Measurements from ENCODE around the gene WNK3.

The WNK3 gene

DNA sequence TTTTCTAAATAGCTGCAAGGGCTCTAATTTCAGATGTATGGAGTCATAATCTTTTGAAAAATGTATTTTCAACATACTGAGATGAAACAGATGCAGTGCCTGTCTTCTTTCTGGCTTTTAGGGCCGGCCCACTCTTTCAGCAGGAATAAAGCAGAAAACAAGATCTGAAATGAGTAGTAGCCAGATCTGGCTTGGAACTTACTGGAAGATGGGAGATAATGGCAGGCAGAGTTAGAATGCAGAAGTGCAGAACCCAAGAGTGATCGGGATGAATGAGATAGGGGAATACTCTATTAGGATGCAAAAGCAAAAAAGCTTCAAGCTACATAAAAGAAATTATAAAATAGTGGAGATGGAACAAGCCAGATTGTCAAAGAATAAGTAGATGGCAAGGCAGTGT, 173.4 kb downstream of the WNK3 start:
- H4K8ac ChIP-seq (ENCODE audit: low read length), result no peak overlapping the region
- H3K9me3 ChIP-seq (ENCODE audit: control insufficient read depth, low read length), result no peaks in the 10 kb centered on the region
- H3K27ac ChIP-seq (ENCODE audit: low read length, poor library complexity, severe bottlenecking), result no peak overlapping the region
- 100% methylated on average over 2 of the region's 2 CpGs for WGBS
- H3K4me1 ChIP-seq (ENCODE audit: control insufficient read depth, insufficient read depth, low read depth, low read length), result peaks cover 1% of the 10 kb centered on the region
- H2AFZ ChIP-seq (ENCODE audit: low read depth, low read length), result no peak overlapping the region
- H3K4me3 ChIP-seq (ENCODE audit: insufficient read depth in 1 of 2, low read depth in 1 of 2, low read length in 2 of 2), result no peak overlapping the region
- no peak overlapping the region for H2AK5ac ChIP-seq (ENCODE audit: low read length, severe bottlenecking)
- no peak overlapping the region for H3K23ac ChIP-seq (ENCODE audit: low read length in 2 of 2)
- H3K9ac ChIP-seq (ENCODE audit: low read length), result no peak overlapping the region
- no peak overlapping the region for H4K91ac ChIP-seq (ENCODE audit: low read length)
- H3K4ac ChIP-seq (ENCODE audit: low read depth in 1 of 2, low read length in 2 of 2), result no peak overlapping the region
- no peak overlapping the region for H3K18ac ChIP-seq (ENCODE audit: low read depth in 1 of 2, low read length in 2 of 2)
- peaks cover 0 to 2% of the 10 kb centered on the region in 2 experiments for H3K27me3 ChIP-seq (ENCODE audit: control insufficient read depth in 1 of 2, insufficient read depth in 1 of 2, low read length in 2 of 2)
- H2BK5ac ChIP-seq (ENCODE audit: low read depth, low read length, poor library complexity, severe bottlenecking), result no peak overlapping the region
- H3K4me2 ChIP-seq (ENCODE audit: low read length, poor library complexity, severe bottlenecking), result no peak overlapping the region
- no peak overlapping the region for H3K14ac ChIP-seq (ENCODE audit: low read length in 2 of 2)
- H2BK15ac ChIP-seq (ENCODE audit: low read depth, poor library complexity, severe bottlenecking), result no peak overlapping the region
- no peak overlapping the region for H2BK120ac ChIP-seq (ENCODE audit: low read depth, low read length)
- H2BK12ac ChIP-seq (ENCODE audit: low read length in 2 of 2), result no peak overlapping the region
- no peaks in the 10 kb centered on the region for H3K36me3 ChIP-seq (ENCODE audit: control insufficient read depth in 1 of 2, insufficient read depth in 2 of 2, low read depth in 1 of 2, low read length in 2 of 2)
- no peak for DNase-seq
- H3K79me1 ChIP-seq (replicated peaks; ENCODE audit: low read length, poor library complexity, severe bottlenecking), result no peaks in the 10 kb centered on the region

GRCh38 chrX:54182864-54183613, 174.8 kb downstream of the WNK3 start, which contains the start of gene FAM120C:
Gene FAM120C (minus strand): TSS chrX:54183254. CDS start chrX:54183198, 56 bp downstream.
- WGBS, result 0% methylated on average over 22 of the region's 70 CpGs
- H3K4me3 ChIP-seq (ENCODE audit: insufficient read depth in 1 of 2, low read depth in 1 of 2, low read length in 2 of 2), result peak within 1 kb of the TSS; percentile 77 to 86
- peak within 1 kb of the TSS; percentile 74 for H3K9ac ChIP-seq (ENCODE audit: low read length)
- peak within 1 kb of the TSS; percentile 90 for H4K91ac ChIP-seq (ENCODE audit: low read length)
- peak within 1 kb of the TSS; percentile 95 for H4K8ac ChIP-seq (ENCODE audit: low read length)
- H3K4ac ChIP-seq (ENCODE audit: low read depth in 1 of 2, low read length in 2 of 2), result peak within 1 kb of the TSS; percentile 87 to 94
- H3K23ac ChIP-seq (ENCODE audit: low read length in 2 of 2), result peak within 1 kb of the TSS in 1 of 2 experiments; percentile 69
- H3K79me1 ChIP-seq (replicated peaks; ENCODE audit: low read length, poor library complexity, severe bottlenecking), result no peaks in the 10 kb centered on the region
- peak within 1 kb of the TSS; percentile 53 for H2AFZ ChIP-seq (ENCODE audit: low read depth, low read length)
- peak within 1 kb of the TSS; percentile 84 to 91 for H3K18ac ChIP-seq (ENCODE audit: low read depth in 1 of 2, low read length in 2 of 2)
- H2AK5ac ChIP-seq (ENCODE audit: low read length, severe bottlenecking), result no peak within 1 kb of the TSS
- H2BK12ac ChIP-seq (ENCODE audit: low read length in 2 of 2), result peak within 1 kb of the TSS in 1 of 2 experiments; percentile 63
- H2BK5ac ChIP-seq (ENCODE audit: low read depth, low read length, poor library complexity, severe bottlenecking), result peak within 1 kb of the TSS; percentile 79
- H3K36me3 ChIP-seq (ENCODE audit: control insufficient read depth in 1 of 2, insufficient read depth in 2 of 2, low read depth in 1 of 2, low read length in 2 of 2), result no peaks in the 10 kb centered on the region
- peak within 1 kb of the TSS; percentile 52 for H2BK15ac ChIP-seq (ENCODE audit: low read depth, poor library complexity, severe bottlenecking)
- peak; percentile 79 for DNase-seq
- H3K27ac ChIP-seq (ENCODE audit: low read length, poor library complexity, severe bottlenecking), result peak within 1 kb of the TSS; percentile 95
- no peaks in the 10 kb centered on the region for H3K9me3 ChIP-seq (ENCODE audit: control insufficient read depth, low read length)
- H3K14ac ChIP-seq (ENCODE audit: low read length in 2 of 2), result peak within 1 kb of the TSS; percentile 57 to 97
- H3K27me3 ChIP-seq (ENCODE audit: control insufficient read depth in 1 of 2, insufficient read depth in 1 of 2, low read length in 2 of 2), result peaks cover 0 to 2% of the 10 kb centered on the region in 2 experiments
- peak within 1 kb of the TSS; percentile 65 for H3K4me2 ChIP-seq (ENCODE audit: low read length, poor library complexity, severe bottlenecking)
- H3K4me1 ChIP-seq (ENCODE audit: control insufficient read depth, insufficient read depth, low read depth, low read length), result peaks cover 1% of the 10 kb centered on the region
- no peak within 1 kb of the TSS for H2BK120ac ChIP-seq (ENCODE audit: low read depth, low read length)

GRCh38 chrX:54182194-54182863, 175.5 kb downstream of the WNK3 start:
- Histone ChIP-seq H2BK5ac (ENCODE audit: low read depth, low read length, poor library complexity, severe bottlenecking) (peak overlapping the region; percentile 79), H3K4ac (ENCODE audit: low read depth in 1 of 2, low read length in 2 of 2) (peak overlapping the region; percentile 87 to 94), H2BK120ac (ENCODE audit: low read depth, low read length) (no peak overlapping the region), H3K23ac (ENCODE audit: low read length in 2 of 2) (peak overlapping the region in 1 of 2 experiments; percentile 46), H3K36me3 (ENCODE audit: control insufficient read depth in 1 of 2, insufficient read depth in 2 of 2, low read depth in 1 of 2, low read length in 2 of 2) (no peaks in the 10 kb centered on the region), H3K9me3 (ENCODE audit: control insufficient read depth, low read length) (no peaks in the 10 kb centered on the region), H3K9ac (ENCODE audit: low read length) (peak overlapping the region; percentile 74), H2BK15ac (ENCODE audit: low read depth, poor library complexity, severe bottlenecking) (no peak overlapping the region), H4K8ac (ENCODE audit: low read length) (peak overlapping the region; percentile 95), H3K4me2 (ENCODE audit: low read length, poor library complexity, severe bottlenecking) (peak overlapping the region; percentile 62), H2AFZ (ENCODE audit: low read depth, low read length) (peak overlapping the region; percentile 53), H2BK12ac (ENCODE audit: low read length in 2 of 2) (peak overlapping the region in 1 of 2 experiments; percentile 63), H3K14ac (ENCODE audit: low read length in 2 of 2) (peak overlapping the region; percentile 57 to 97), H2AK5ac (ENCODE audit: low read length, severe bottlenecking) (no peak overlapping the region), H3K27ac (ENCODE audit: low read length, poor library complexity, severe bottlenecking) (peak overlapping the region; percentile 72), H3K18ac (ENCODE audit: low read depth in 1 of 2, low read length in 2 of 2) (peak overlapping the region; percentile 84 to 91), H3K4me1 (ENCODE audit: control insufficient read depth, insufficient read depth, low read depth, low read length) (peaks cover 1% of the 10 kb centered on the region), H3K79me1 (replicated peaks; ENCODE audit: low read length, poor library complexity, severe bottlenecking) (no peaks in the 10 kb centered on the region), H3K4me3 (ENCODE audit: insufficient read depth in 1 of 2, low read depth in 1 of 2, low read length in 2 of 2) (peak overlapping the region; percentile 77 to 86), H3K27me3 (ENCODE audit: control insufficient read depth in 1 of 2, insufficient read depth in 1 of 2, low read length in 2 of 2) (peaks cover 0 to 2% of the 10 kb centered on the region in 2 experiments), H4K91ac (ENCODE audit: low read length) (peak overlapping the region; percentile 90)
- WGBS, result under 1% methylated on average over 16 of the region's 36 CpGs
- peak; percentile 43 for DNase-seq
